Lower leg skin (tissue), 3 donors: ENCODE data around the gene STK24.

Source experiments
- CTCF ChIP-seq, 3 donors: fragments of 450-650 bp; IDR thresholded peaks; one replicate each; pipeline ENCODE4 v1.5.1; 2016; ENCODE audit warnings: antibody characterized with exemption in 3 of 3, mild to moderate bottlenecking in 3 of 3, moderate library complexity in 2 of 3
- POLR2A ChIP-seq, 2 donors: fragments of 450-650 bp; IDR thresholded peaks; one replicate each; pipeline ENCODE4 v1.6.1; 2016 to 2017; ENCODE audit warnings: antibody characterized with exemption in 2 of 2, mild to moderate bottlenecking in 1 of 2, moderate library complexity in 1 of 2

DNA sequence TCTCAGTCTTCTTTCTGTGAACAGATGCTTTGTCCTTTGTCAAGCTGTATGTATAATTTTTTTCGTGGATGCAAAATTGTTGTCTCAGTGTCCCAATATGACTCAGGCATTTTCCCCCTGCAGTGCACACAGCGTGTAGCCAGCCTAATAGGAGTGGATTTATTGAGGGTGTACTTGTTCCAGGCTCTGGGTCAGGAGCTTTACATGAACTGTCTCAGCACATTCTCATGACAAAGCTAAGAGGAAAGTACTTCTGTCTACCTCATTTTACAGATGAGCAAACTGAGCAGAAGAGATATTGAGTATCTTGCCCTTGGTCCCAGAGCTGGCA, 50.8 kb downstream of the STK24 start:
- no peak for TF ChIP-seq CTCF (IDR thresholded peaks at IDR 0.05)
- no peak for TF ChIP-seq POLR2A (IDR thresholded peaks at IDR 0.05)
